ENCODE measurements around the gene CPNE4. TPM values are rescaled to one million over a fixed set of nuclear protein-coding genes. Genes with fewer than 3 reads are reported as not detected.

CPNE4 gene
- total RNA-seq, 1 donor from 2014 or later: not detected

DNA sequence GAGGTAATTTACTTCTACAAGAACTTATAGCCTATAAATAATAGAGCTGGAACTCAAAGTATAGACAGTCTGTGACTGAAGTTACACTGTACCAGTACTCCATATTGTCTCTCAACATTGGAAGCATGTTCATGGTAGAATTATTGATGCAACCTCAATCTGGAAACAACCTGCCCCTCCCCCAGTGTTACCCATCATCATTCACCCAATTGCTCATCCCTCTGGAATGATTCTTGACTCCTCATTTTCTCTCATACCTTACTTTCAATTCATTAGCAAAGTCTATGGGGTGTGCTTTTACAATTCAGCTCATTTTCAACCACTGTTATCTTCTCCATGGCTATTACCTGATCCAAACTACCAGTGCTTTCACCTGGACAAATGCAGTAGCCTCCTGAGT is 151.7 kb downstream of the CPNE4 start:
- Mint-ChIP-seq H3K4me3 (ENCODE audit: unreplicated experiment) (no peak overlapping the region), H3K9me3 (ENCODE audit: low read depth) (no peaks in the 10 kb centered on the region), H3K4me1 (ENCODE audit: low read depth) (no peaks in the 10 kb centered on the region), H3K27ac (ENCODE audit: unreplicated experiment) (no peak overlapping the region), H3K36me3 (ENCODE audit: low read depth) (no peaks in the 10 kb centered on the region), H3K27me3 (ENCODE audit: low read depth) (peaks cover 7% of the 10 kb centered on the region)
- DNase-seq (ENCODE audit: low spot score): no peak
- TF ChIP-seq, protein P1, sequence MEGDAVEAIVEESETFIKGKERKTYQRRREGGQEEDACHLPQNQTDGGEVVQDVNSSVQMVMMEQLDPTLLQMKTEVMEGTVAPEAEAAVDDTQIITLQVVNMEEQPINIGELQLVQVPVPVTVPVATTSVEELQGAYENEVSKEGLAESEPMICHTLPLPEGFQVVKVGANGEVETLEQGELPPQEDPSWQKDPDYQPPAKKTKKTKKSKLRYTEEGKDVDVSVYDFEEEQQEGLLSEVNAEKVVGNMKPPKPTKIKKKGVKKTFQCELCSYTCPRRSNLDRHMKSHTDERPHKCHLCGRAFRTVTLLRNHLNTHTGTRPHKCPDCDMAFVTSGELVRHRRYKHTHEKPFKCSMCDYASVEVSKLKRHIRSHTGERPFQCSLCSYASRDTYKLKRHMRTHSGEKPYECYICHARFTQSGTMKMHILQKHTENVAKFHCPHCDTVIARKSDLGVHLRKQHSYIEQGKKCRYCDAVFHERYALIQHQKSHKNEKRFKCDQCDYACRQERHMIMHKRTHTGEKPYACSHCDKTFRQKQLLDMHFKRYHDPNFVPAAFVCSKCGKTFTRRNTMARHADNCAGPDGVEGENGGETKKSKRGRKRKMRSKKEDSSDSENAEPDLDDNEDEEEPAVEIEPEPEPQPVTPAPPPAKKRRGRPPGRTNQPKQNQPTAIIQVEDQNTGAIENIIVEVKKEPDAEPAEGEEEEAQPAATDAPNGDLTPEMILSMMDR (IDR thresholded peaks at IDR 0.05): no peak

DNA sequence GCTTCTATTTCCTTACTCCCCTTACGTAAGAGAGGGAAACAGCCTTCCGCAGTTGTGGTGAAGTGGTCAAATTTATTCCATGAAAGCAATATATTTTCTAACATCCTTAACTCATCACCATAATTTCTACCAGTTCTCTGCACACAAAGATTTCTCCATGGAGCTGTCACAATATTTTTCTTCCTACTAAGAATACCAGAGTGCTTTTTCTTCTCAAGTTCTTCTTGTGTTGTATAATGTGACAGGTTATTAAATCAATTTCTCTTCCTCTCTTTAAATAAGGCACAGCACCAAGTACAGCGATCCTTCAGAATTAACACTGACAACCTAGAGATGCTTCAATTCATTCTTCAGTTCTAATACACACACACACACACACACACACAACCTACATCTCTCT is 153.0 kb downstream of the CPNE4 start:
- DNase-seq (ENCODE audit: low spot score): no peak
- H3K36me3 Mint-ChIP-seq (ENCODE audit: low read depth): no peaks in the 10 kb centered on the region

DNA sequence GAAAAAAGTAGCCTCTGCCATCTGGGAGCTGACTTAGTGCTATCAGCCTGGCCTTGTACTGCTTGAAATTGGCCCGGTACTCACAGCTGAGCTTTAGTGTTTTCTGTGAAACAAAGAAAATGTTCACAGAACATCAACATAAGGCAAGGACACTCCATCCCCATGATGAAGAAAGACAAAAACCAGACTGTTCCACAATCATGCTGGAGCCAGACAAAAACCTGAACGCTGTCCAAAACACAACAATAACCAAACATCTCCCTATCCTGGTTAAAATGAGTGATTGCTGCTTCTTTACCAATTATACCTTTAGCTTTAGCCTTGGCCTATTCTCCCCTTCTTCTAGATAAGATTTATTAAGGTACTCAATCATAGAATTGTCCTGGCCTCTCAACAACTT is 153.9 kb downstream of the CPNE4 start:
- DNase-seq (ENCODE audit: low spot score): no peak
- Mint-ChIP-seq H3K27ac (ENCODE audit: unreplicated experiment) (no peak overlapping the region), H3K27me3 (ENCODE audit: low read depth) (peaks cover 1% of the 10 kb centered on the region), H3K36me3 (ENCODE audit: low read depth) (no peaks in the 10 kb centered on the region), H3K4me1 (ENCODE audit: low read depth) (no peaks in the 10 kb centered on the region), H3K9me3 (ENCODE audit: low read depth) (no peaks in the 10 kb centered on the region), H3K4me3 (ENCODE audit: unreplicated experiment) (no peak overlapping the region)
- TF ChIP-seq, protein P1 (IDR thresholded peaks at IDR 0.05): no peak

More for the DNA sequence above, 153.0 kb downstream of the CPNE4 start:
- Mint-ChIP-seq H3K4me1 (ENCODE audit: low read depth) (no peaks in the 10 kb centered on the region), H3K9me3 (ENCODE audit: low read depth) (no peaks in the 10 kb centered on the region), H3K27ac (ENCODE audit: unreplicated experiment) (no peak overlapping the region), H3K27me3 (ENCODE audit: low read depth) (peaks cover 1% of the 10 kb centered on the region), H3K4me3 (ENCODE audit: unreplicated experiment) (no peak overlapping the region)
- TF ChIP-seq, protein P1 (IDR thresholded peaks at IDR 0.05): no peak

DNA sequence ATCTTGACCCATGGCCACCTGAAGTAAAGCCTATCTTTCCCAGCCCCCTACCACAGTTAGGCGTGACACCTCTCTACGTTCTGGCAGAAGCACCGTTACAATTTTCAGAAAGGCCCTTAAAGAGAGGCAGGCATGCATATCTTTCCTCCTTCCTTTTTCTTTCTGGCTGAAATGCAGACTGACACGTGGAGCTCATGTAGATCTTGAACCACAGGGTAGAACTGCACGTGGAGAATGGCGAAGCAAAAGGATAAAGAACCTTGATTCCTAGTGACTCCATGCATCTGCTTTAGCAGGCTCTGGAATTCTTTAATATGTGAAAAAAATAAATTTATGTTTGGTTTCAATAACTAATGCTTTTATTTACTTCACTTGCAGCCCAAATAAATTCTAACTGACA is 166.6 kb downstream of the CPNE4 start:
- Mint-ChIP-seq H3K4me3 (ENCODE audit: unreplicated experiment) (no peak overlapping the region), H3K9me3 (ENCODE audit: low read depth) (no peaks in the 10 kb centered on the region), H3K27ac (ENCODE audit: unreplicated experiment) (no peak overlapping the region), H3K27me3 (ENCODE audit: low read depth) (peaks cover 8% of the 10 kb centered on the region), H3K4me1 (ENCODE audit: low read depth) (no peaks in the 10 kb centered on the region), H3K36me3 (ENCODE audit: low read depth) (no peaks in the 10 kb centered on the region)
- TF ChIP-seq, protein P1 (IDR thresholded peaks at IDR 0.05): no peak
- DNase-seq (ENCODE audit: low spot score): no peak

DNA sequence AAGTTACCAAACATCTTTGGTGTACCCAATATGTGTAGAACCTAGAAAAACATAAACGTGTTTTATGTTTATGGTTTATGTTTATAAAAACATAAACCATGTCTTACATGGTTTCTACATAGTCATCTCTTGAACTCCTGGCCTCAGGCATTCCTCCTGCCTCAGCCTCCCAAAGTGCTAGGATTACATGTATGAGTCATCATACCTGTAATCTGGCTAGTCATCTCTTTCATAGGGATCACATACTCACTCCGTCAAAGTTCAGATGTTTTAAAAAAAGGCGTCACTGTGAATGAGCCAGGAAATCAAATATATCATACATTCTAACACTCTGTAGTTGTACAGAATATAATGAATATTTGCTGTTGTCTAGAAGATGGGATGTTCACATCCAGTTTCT is 178.6 kb downstream of the CPNE4 start:
- no peaks in the 10 kb centered on the region for H3K4me1 Mint-ChIP-seq (ENCODE audit: low read depth)
- no peaks in the 10 kb centered on the region for H3K9me3 Mint-ChIP-seq (ENCODE audit: low read depth)
- H3K27me3 Mint-ChIP-seq (ENCODE audit: low read depth): peaks cover 2% of the 10 kb centered on the region
- TF ChIP-seq, protein P1 (IDR thresholded peaks at IDR 0.05): no peak
- H3K4me3 Mint-ChIP-seq (ENCODE audit: unreplicated experiment): no peak overlapping the region
- no peaks in the 10 kb centered on the region for H3K36me3 Mint-ChIP-seq (ENCODE audit: low read depth)
- DNase-seq (ENCODE audit: low spot score): no peak
- H3K27ac Mint-ChIP-seq (ENCODE audit: unreplicated experiment): no peak overlapping the region
